GM19023 (cell line): ENCODE results near the gene UFD1.

Experiments
- ATAC-seq: cut with Tn5 transposase; IDR thresholded peaks from one replicate; pipeline ENCODE4 v1.9.1; 2021; ENCODE audit warnings: mild to moderate bottlenecking, moderate library complexity; ENCODE audit not compliant: unreplicated experiment

The UFD1 gene

DNA sequence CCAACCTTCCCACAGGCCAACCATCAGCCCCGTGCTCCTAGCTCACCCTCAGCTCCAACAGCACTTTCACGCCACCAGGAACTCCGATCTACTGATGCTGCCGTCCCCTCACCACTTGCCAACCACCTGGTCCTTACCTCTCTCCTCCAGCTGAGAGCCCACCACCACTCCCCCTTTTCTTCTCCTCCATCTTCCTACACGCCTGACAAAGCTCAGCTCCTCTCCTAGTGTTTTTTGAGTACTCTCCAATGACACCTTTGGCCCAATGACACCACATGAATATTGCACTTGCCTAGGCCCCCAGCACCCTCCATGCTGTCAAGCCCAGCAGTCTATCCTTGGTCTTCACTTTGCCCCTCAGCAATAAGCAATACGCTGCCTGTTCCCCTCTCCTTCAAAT is 78.1 kb downstream of the UFD1 start:
- ATAC-seq: no peak
